IMR-90 (cell line): Measurements from ENCODE around the gene GPT2. TPM values are rescaled to one million over a fixed set of nuclear protein-coding genes. Genes with fewer than 3 reads are reported as not detected.

Source experiments
- ATAC-seq: fragments of 200-7000 bp; cut with Tn5 transposase; 2 replicates; pipeline ENCODE4 v1.9.1; 2020; ENCODE audit warnings: low read depth, mild to moderate bottlenecking, moderate library complexity
- BruUV-seq: library from RNA; stranded (reverse); fragments of 400-500 nt; replicated peaks from 2 replicates; lab custom pipeline; 2021; lab: Mats Ljungman, UMichigan
- CTCF ChIA-PET: fragments of 300-600 bp; formaldehyde crosslinking; extraction: SDS; loops from one replicate; lab custom pipeline; 2021; ENCODE audit warnings: antibody characterized with exemption; lab: Yijun Ruan, JAX
- POLR2A ChIA-PET: fragments of 300-600 bp; sonication (Branson Sonifier 250); formaldehyde crosslinking; loops from one replicate; lab custom pipeline; 2022; ENCODE audit warnings: antibody characterized with exemption; ENCODE audit not compliant: unreplicated experiment; lab: Charles Lee
- DNase-seq: peaks from one replicate; pipeline ENCODE4 v3.0.0; 2013
- H2AFZ ChIP-seq: replicated peaks from 2 replicates; pipeline ENCODE3; 2013; ENCODE audit warnings: low read length, mild to moderate bottlenecking; ENCODE audit not compliant: poor library complexity
- H2AK5ac ChIP-seq: 2 replicates; pipeline ENCODE4 v1.6.1; 2013; ENCODE audit warnings: low read depth, low read length, inconsistent platforms
- H2AK9ac ChIP-seq: replicated peaks from 2 replicates; pipeline ENCODE3; 2013; ENCODE audit warnings: mild to moderate bottlenecking, low read depth, low read length, moderate library complexity; ENCODE audit not compliant: poor library complexity
- H2BK120ac ChIP-seq: 2 replicates; pipeline ENCODE4 v1.6.1; 2013; ENCODE audit warnings: low read depth, low read length, inconsistent platforms
- H2BK15ac ChIP-seq: 3 replicates; pipeline ENCODE4 v1.6.1; 2013; ENCODE audit warnings: low read depth, low read length, inconsistent platforms
- H2BK20ac ChIP-seq: 2 replicates; pipeline ENCODE4 v1.6.1; 2013; ENCODE audit warnings: low read depth, mild to moderate bottlenecking, inconsistent platforms, low read length, moderate library complexity
- H2BK5ac ChIP-seq: 2 replicates; pipeline ENCODE4 v1.6.1; 2013; ENCODE audit warnings: mild to moderate bottlenecking, low read depth, low read length, inconsistent platforms; ENCODE audit not compliant: poor library complexity, severe bottlenecking
- H3K14ac ChIP-seq: replicated peaks from 2 replicates; pipeline ENCODE4 v1.6.1; 2013; ENCODE audit warnings: low read depth, low read length, inconsistent platforms
- H3K18ac ChIP-seq: 2 replicates; pipeline ENCODE4 v1.6.1; 2013; ENCODE audit warnings: low read depth, low read length, control low read depth
- H3K23ac ChIP-seq: 2 replicates; pipeline ENCODE4 v1.6.1; 2013; ENCODE audit warnings: low read depth, low read length, inconsistent platforms
- H3K27ac ChIP-seq: 2 replicates; pipeline ENCODE4 v1.5.1; 2013; ENCODE audit warnings: mild to moderate bottlenecking, control low read depth, low read length; ENCODE audit not compliant: insufficient read depth
- H3K27me3 ChIP-seq: 2 replicates; pipeline ENCODE4 v1.6.1; 2013; ENCODE audit warnings: low read length; ENCODE audit not compliant: control insufficient read depth, insufficient read depth
- H3K36me3 ChIP-seq: 2 replicates; pipeline ENCODE4 v1.6.1; 2013; ENCODE audit warnings: low read length, mixed read lengths; ENCODE audit not compliant: control insufficient read depth, insufficient read depth
- H3K4ac ChIP-seq: 2 replicates; pipeline ENCODE4 v1.6.1; 2013; ENCODE audit warnings: low read depth, low read length, inconsistent platforms
- H3K4me1 ChIP-seq: 2 replicates; pipeline ENCODE4 v1.6.1; 2013; ENCODE audit warnings: low read length, mixed read lengths; ENCODE audit not compliant: control insufficient read depth, insufficient read depth
- H3K4me2 ChIP-seq: 2 replicates; pipeline ENCODE4 v1.6.1; 2013; ENCODE audit warnings: low read depth, mild to moderate bottlenecking, control low read depth, low read length, moderate library complexity
- H3K4me3 ChIP-seq: 2 replicates; pipeline ENCODE4 v1.5.1; 2013; ENCODE audit warnings: low read depth, mild to moderate bottlenecking, control low read depth, low read length, moderate library complexity; ENCODE audit not compliant: insufficient read depth
- H3K56ac ChIP-seq: 2 replicates; pipeline ENCODE4 v1.6.1; 2013; ENCODE audit warnings: low read length, inconsistent platforms; ENCODE audit not compliant: insufficient read depth; ENCODE audit errors: extremely low read depth
- H3K79me1 ChIP-seq, 2 experiments: 2 replicates each; pipeline ENCODE4 v1.6.1; 2013; ENCODE audit warnings: low read length in 2 of 2, inconsistent platforms in 1 of 2, low read depth in 1 of 2
- H3K9ac ChIP-seq: 2 replicates; pipeline ENCODE4 v1.6.1; 2013; ENCODE audit warnings: low read depth, low read length, control low read depth
- H3K9me1 ChIP-seq: 2 replicates; pipeline ENCODE4 v1.6.1; 2013; ENCODE audit warnings: low read length, inconsistent platforms; ENCODE audit not compliant: insufficient read depth
- H3K9me3 ChIP-seq: 2 replicates; pipeline ENCODE4 v1.6.1; 2013; ENCODE audit warnings: low read length; ENCODE audit not compliant: control insufficient read depth, insufficient read depth
- H4K20me1 ChIP-seq: 2 replicates; pipeline ENCODE4 v1.6.1; 2013; ENCODE audit warnings: low read length, inconsistent platforms; ENCODE audit not compliant: insufficient read depth
- H4K5ac ChIP-seq: 2 replicates; pipeline ENCODE4 v1.6.1; 2013; ENCODE audit warnings: mild to moderate bottlenecking, low read depth, low read length, control low read depth
- H4K8ac ChIP-seq, 2 experiments: 2 replicates each; pipeline ENCODE4 v1.6.1; 2013; ENCODE audit warnings: low read depth in 2 of 2, low read length in 2 of 2, control low read depth in 1 of 2, inconsistent platforms in 1 of 2
- H4K91ac ChIP-seq: 2 replicates; pipeline ENCODE4 v1.6.1; 2013; ENCODE audit warnings: low read depth, low read length, inconsistent platforms; ENCODE audit not compliant: insufficient read depth
- BHLHE40 ChIP-seq: fragments of 150-350 bp; IDR thresholded peaks from 2 replicates; pipeline ENCODE4 v1.6.1; 2016; ENCODE audit warnings: mild to moderate bottlenecking, low read depth, low read length
- CEBPB ChIP-seq: IDR thresholded peaks from 2 replicates; pipeline ENCODE4 v1.6.1; 2012; ENCODE audit warnings: low read depth, low read length, improper control_type of control experiment
- CHD1 ChIP-seq: IDR thresholded peaks from 2 replicates; pipeline ENCODE4 v1.6.1; 2012; ENCODE audit warnings: low read depth, low read length, improper control_type of control experiment
- CTCF ChIP-seq: conservative IDR thresholded peaks from 2 replicates; pipeline ENCODE4 v1.5.1; 2012; ENCODE audit warnings: mild to moderate bottlenecking, low read depth, low read length, improper control_type of control experiment
- MAFK ChIP-seq: IDR thresholded peaks from 2 replicates; pipeline ENCODE4 v1.6.1; 2012; ENCODE audit warnings: low read depth, low read length, improper control_type of control experiment
- MAZ ChIP-seq: IDR thresholded peaks from 2 replicates; pipeline ENCODE4 v1.6.1; 2012; ENCODE audit warnings: low read depth, mild to moderate bottlenecking, low read length, improper control_type of control experiment, moderate library complexity, borderline replicate concordance
- MXI1 ChIP-seq: IDR thresholded peaks from 2 replicates; pipeline ENCODE4 v1.6.1; 2012; ENCODE audit warnings: low read depth, mild to moderate bottlenecking, low read length, moderate library complexity, borderline replicate concordance
- NFE2L2 ChIP-seq: fragments of 150-350 bp; IDR thresholded peaks from 2 replicates; pipeline ENCODE4 v1.6.1; 2016; ENCODE audit warnings: low read depth, mild to moderate bottlenecking, low read length
- POLR2A ChIP-seq: IDR thresholded peaks from 2 replicates; pipeline ENCODE4 v1.6.1; 2012; ENCODE audit warnings: mild to moderate bottlenecking, low read depth, low read length
- RAD21 ChIP-seq: IDR thresholded peaks from 2 replicates; pipeline ENCODE4 v1.6.1; 2012; ENCODE audit warnings: low read length, improper control_type of control experiment
- RCOR1 ChIP-seq: IDR thresholded peaks from 2 replicates; pipeline ENCODE4 v1.6.1; 2012; ENCODE audit warnings: mild to moderate bottlenecking, low read length, improper control_type of control experiment; ENCODE audit not compliant: insufficient replicate concordance
- RFX5 ChIP-seq: IDR thresholded peaks from 2 replicates; pipeline ENCODE4 v1.8.0; 2012; ENCODE audit warnings: low read depth, mild to moderate bottlenecking, low read length, moderate library complexity
- SMC3 ChIP-seq: fragments of 150-350 bp; IDR thresholded peaks from 2 replicates; pipeline ENCODE4 v1.6.1; 2016; ENCODE audit warnings: low read depth, mild to moderate bottlenecking, antibody characterized with exemption, low read length, moderate library complexity
- WGBS, 2 experiments: methylation state at CpG; one replicate each; pipeline versions ENCODE4 v1.1.5 to v1.1.7; 2013; ENCODE audit warnings: missing lambda C conversion rate in 2 of 2; ENCODE audit not compliant: insufficient read length in 1 of 2; ENCODE audit errors: extremely low coverage in 2 of 2; 5-methylcytosine and 5-hydroxymethylcytosine counted together
- dilution Hi-C: fragments of 300-500 bp; cut with HindIII; formaldehyde crosslinking; loops from one replicate; pipeline ENCODE4 v1.14.3; 2018; ENCODE audit warnings: low sequenced_read_pairs; ENCODE audit not compliant: unreplicated experiment
- in situ Hi-C: fragments of 300-500 bp; cut with MboI; formaldehyde crosslinking; loops from 3 replicates; pipeline ENCODE4 v1.14.3; 2019; ENCODE audit warnings: low sequenced_read_pairs, inconsistent platforms, mixed read lengths
- intact Hi-C: fragments of 100-400 bp; cut with micrococcal nuclease; formaldehyde crosslinking; loops from 2 replicates; pipeline ENCODE4 v1.10.0; 2022
- polyA plus RNA-seq, 3 experiments: library from polyadenylated mRNA; depleted of rRNA; stranded (reverse); fragments of >200 nt; gene quantifications; 2 replicates each; pipeline ENCODE4 v1.2.3, GENCODE V29; 2012; ENCODE audit warnings: low replicate concordance in 1 of 3
- total RNA-seq: library from RNA; depleted of rRNA; stranded (reverse); fragments of >200 nt; gene quantifications from 2 replicates; pipeline ENCODE4 v1.2.3, GENCODE V29; 2012
- TF ChIP-seq, protein P1 (sequence below): fragments of 150-350 bp; IDR thresholded peaks from 2 replicates; pipeline ENCODE4 v1.6.1; 2016; ENCODE audit warnings: low read depth, mild to moderate bottlenecking, low read length, moderate library complexity, borderline replicate concordance

Gene GPT2
- total and polyA plus RNA-seq, 2 of the 4 experiments (the other 2 are of a cell fraction) = 26.4 to 31.5 TPM

DNA sequence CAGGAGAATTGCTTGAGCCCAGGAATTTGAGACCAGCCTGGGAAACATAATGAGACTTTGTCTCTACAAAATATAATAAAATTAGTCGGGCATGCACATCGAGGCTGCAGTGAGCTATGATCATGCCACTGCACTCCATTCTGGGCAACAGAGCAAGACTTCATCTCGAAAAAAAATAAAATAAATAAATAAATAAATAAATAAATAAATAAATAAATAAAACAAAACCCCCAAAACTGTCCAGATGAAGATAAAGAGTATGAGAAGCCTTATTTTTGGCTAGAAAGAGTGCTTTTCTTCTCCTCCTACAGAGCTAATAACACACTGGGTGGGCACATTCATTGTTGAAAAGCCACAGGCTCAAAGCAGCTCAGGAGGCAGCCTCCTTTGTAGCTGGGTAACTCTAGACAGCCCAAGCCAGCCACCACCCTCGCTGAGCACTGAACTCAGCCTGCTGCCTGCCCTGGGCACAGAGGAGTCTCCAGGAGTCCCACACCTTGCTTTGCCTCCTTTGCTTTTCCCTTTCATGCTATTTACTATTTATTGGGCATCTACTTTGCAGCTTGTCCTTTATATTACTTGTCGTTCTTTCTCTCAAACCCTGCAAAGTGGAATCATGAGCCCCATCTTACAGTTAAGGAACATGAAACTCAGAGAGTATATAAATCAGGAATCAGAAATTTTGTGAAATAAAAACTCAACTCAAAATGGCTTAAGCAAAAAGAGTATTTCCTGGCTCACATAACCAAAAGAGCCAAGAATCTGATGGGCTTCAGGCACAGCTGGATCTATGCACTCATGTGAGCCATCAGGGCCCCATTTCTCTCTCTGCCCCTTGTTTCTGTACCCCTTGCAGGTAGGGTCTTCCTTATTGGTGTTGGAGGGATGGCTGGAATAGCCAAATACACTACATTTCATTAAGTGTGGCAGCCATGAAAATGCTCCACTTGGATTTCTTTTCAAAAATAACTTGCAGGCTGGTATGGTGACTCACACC, 35.1 kb upstream of the GPT2 start:
- Histone ChIP-seq H3K56ac (no peak overlapping the region), H3K4me1 (peaks cover 2% of the 10 kb centered on the region; the same call in 1 of the 2 replicates), H3K23ac (no peak overlapping the region), H3K9me1 (no peaks in the 10 kb centered on the region), H3K18ac (no peak overlapping the region), H3K4me2 (no peak overlapping the region), H4K20me1 (no peaks in the 10 kb centered on the region), H3K9me3 (peaks cover 1% of the 10 kb centered on the region; the same call in 1 of the 2 replicates), H4K5ac (no peak overlapping the region), H3K14ac (no peak overlapping the region), H3K4ac (no peak overlapping the region), H4K91ac (no peak overlapping the region), H3K36me3 (no peaks in the 10 kb centered on the region), H3K79me1 (no peaks in the 10 kb centered on the region), H2AK9ac (no peak overlapping the region), H2AK5ac (no peak overlapping the region; the same call in 1 of the 2 replicates), H2BK120ac (no peak overlapping the region), H2BK15ac (no peak overlapping the region), H2BK5ac (no peak overlapping the region), H3K27me3 (peaks cover 2% of the 10 kb centered on the region; the same call in 1 of the 2 replicates), H3K27ac (no peak overlapping the region), H4K8ac (no peak overlapping the region), H3K9ac (no peak overlapping the region), H2AFZ (peak overlapping the region; percentile 58), H2BK20ac (0 out of 2 replicates have a peak overlapping the region, but pooled peaks have one; percentile 0), H3K4me3 (no peak overlapping the region)
- BruUV-seq = no TSS peak
- intact Hi-C loops (no loop called here), in situ Hi-C loops (no loop called here), dilution Hi-C loops (no loop called here)
- DNase-seq (no peak), ATAC-seq (no peak)
- WGBS, 2 experiments = no CpG with 5 or more reads among the region's 5 CpGs
- POLR2A ChIA-PET = no interaction called here
- CTCF ChIA-PET = no interaction called here
- TF ChIP-seq RAD21 (no peak), RCOR1 (no peak), BHLHE40 (no peak), CHD1 (no peak), MXI1 (no peak), SMC3 (no peak), MAZ (no peak), POLR2A (no peak), NFE2L2 (no peak), CTCF (no peak), RFX5 (no peak), CEBPB (no peak), MAFK (no peak)
- TF ChIP-seq, protein P1, sequence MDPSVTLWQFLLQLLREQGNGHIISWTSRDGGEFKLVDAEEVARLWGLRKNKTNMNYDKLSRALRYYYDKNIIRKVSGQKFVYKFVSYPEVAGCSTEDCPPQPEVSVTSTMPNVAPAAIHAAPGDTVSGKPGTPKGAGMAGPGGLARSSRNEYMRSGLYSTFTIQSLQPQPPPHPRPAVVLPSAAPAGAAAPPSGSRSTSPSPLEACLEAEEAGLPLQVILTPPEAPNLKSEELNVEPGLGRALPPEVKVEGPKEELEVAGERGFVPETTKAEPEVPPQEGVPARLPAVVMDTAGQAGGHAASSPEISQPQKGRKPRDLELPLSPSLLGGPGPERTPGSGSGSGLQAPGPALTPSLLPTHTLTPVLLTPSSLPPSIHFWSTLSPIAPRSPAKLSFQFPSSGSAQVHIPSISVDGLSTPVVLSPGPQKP = no peak
